ENCODE data around the gene PKHD1.
"Not testable (repeated sequence)": the region's sequence is repeated elsewhere in the genome, so short reads cannot be mapped to it uniquely, and the experiment has no call there.

Gene PKHD1

GRCh38 chr6:51989789-51990188 is 97.6 kb downstream of the PKHD1 start:
- no peak for DNase-seq (ENCODE audit: low read depth)

GRCh38 chr6:51986864-51987263 is 100.5 kb downstream of the PKHD1 start:
- no peak for DNase-seq (ENCODE audit: low read depth)

- DNase-seq (ENCODE audit: low read depth) = no peak
These were observed 103.8 kb downstream of the PKHD1 start for GRCh38 chr6:51983564-51983963.

GRCh38 chr6:51982695-51983094 is 104.7 kb downstream of the PKHD1 start:
- DNase-seq (ENCODE audit: low read depth) = not testable (repeated sequence)

GRCh38 chr6:51976374-51976773 is 111.0 kb downstream of the PKHD1 start:
- no peak for DNase-seq (ENCODE audit: low read depth)

- DNase-seq (ENCODE audit: low read depth) = no peak
These were observed 114.8 kb downstream of the PKHD1 start for GRCh38 chr6:51972659-51973058.

- DNase-seq (ENCODE audit: low read depth) = no peak
These were observed 119.1 kb downstream of the PKHD1 start for GRCh38 chr6:51968265-51968664.

GRCh38 chr6:51965222-51965801 is 122.1 kb downstream of the PKHD1 start:
- DNase-seq (ENCODE audit: low read depth) = no peak

GRCh38 chr6:51963980-51964379 is 123.4 kb downstream of the PKHD1 start:
- DNase-seq (ENCODE audit: low read depth) = no peak

- DNase-seq (ENCODE audit: low read depth) = no peak
These were observed 125.1 kb downstream of the PKHD1 start for GRCh38 chr6:51962354-51962753.

- no peak for DNase-seq (ENCODE audit: low read depth)
These were observed 127.0 kb downstream of the PKHD1 start for GRCh38 chr6:51960419-51960818.

- no peak for DNase-seq (ENCODE audit: low read depth)
These were observed 127.5 kb downstream of the PKHD1 start for GRCh38 chr6:51959744-51960383.

- DNase-seq (ENCODE audit: low read depth) = no peak
These were observed 132.7 kb downstream of the PKHD1 start for GRCh38 chr6:51954681-51955080.

- no peak for DNase-seq (ENCODE audit: low read depth)
These were observed 134.2 kb downstream of the PKHD1 start for GRCh38 chr6:51953246-51953645.

GRCh38 chr6:51951924-51952323 is 135.5 kb downstream of the PKHD1 start:
- no peak for DNase-seq (ENCODE audit: low read depth)

- no peak for DNase-seq (ENCODE audit: low read depth)
These were observed 137.9 kb downstream of the PKHD1 start for GRCh38 chr6:51949526-51949925.

- DNase-seq (ENCODE audit: low read depth) = not testable (repeated sequence)
These were observed 147.7 kb downstream of the PKHD1 start for GRCh38 chr6:51939695-51940094.

GRCh38 chr6:51936531-51937290 is 150.7 kb downstream of the PKHD1 start:
- DNase-seq (ENCODE audit: low read depth) = no peak

- no peak for DNase-seq (ENCODE audit: low read depth)
These were observed 153.3 kb downstream of the PKHD1 start for GRCh38 chr6:51934098-51934497.

GRCh38 chr6:51932956-51933355 is 154.5 kb downstream of the PKHD1 start:
- no peak for DNase-seq (ENCODE audit: low read depth)

GRCh38 chr6:51930602-51931001 is 156.8 kb downstream of the PKHD1 start:
- DNase-seq (ENCODE audit: low read depth) = no peak

- no peak for DNase-seq (ENCODE audit: low read depth)
These were observed 157.4 kb downstream of the PKHD1 start for GRCh38 chr6:51929934-51930574.

GRCh38 chr6:51928320-51928719 is 159.1 kb downstream of the PKHD1 start:
- no peak for DNase-seq (ENCODE audit: low read depth)

Data from stimulated activated CD8-positive, alpha-beta memory T cell treated with anti-CD3 and anti-CD28 coated beads, Interleukin-15, amount 100 ng/mL, for 24 hours (primary cell).